ENCODE data around the gene GRIK2.

- TF ChIP-seq, protein P1, sequence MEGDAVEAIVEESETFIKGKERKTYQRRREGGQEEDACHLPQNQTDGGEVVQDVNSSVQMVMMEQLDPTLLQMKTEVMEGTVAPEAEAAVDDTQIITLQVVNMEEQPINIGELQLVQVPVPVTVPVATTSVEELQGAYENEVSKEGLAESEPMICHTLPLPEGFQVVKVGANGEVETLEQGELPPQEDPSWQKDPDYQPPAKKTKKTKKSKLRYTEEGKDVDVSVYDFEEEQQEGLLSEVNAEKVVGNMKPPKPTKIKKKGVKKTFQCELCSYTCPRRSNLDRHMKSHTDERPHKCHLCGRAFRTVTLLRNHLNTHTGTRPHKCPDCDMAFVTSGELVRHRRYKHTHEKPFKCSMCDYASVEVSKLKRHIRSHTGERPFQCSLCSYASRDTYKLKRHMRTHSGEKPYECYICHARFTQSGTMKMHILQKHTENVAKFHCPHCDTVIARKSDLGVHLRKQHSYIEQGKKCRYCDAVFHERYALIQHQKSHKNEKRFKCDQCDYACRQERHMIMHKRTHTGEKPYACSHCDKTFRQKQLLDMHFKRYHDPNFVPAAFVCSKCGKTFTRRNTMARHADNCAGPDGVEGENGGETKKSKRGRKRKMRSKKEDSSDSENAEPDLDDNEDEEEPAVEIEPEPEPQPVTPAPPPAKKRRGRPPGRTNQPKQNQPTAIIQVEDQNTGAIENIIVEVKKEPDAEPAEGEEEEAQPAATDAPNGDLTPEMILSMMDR (IDR thresholded peaks at IDR 0.05) = no peak
- no peak for TF ChIP-seq POLR2AphosphoS5 (IDR thresholded peaks at IDR 0.05)
These were observed 60.7 kb downstream of the GRIK2 start for GRCh38 chr6:101454106-101454676.
